Trophoblast cell (in vitro differentiated cells and primary cell): ENCODE measurements around the gene UPP2. TPM values are rescaled to one million over a fixed set of nuclear protein-coding genes. Genes with fewer than 3 reads are reported as not detected.
A peak's percentile ranks its signal among the peaks of the same experiment; 100 is the strongest.

ENCODE experiments used
- DNase-seq, 2 donors: peaks; one replicate each; pipeline ENCODE4 v3.0.0-alpha.2; 2016
- H2AFZ ChIP-seq: 2 replicates; pipeline ENCODE4 v1.6.1; 2013; ENCODE audit warnings: low read length, moderate library complexity, mild to moderate bottlenecking; ENCODE audit not compliant: insufficient read depth, poor library complexity
- H2AK5ac ChIP-seq: 2 replicates; pipeline ENCODE4 v1.6.1; 2013; ENCODE audit warnings: mild to moderate bottlenecking, low read length
- H2BK120ac ChIP-seq: 2 replicates; pipeline ENCODE4 v1.6.1; 2013; ENCODE audit warnings: low read length, mild to moderate bottlenecking, moderate library complexity; ENCODE audit not compliant: insufficient read depth, poor library complexity
- H2BK12ac ChIP-seq: 2 replicates; pipeline ENCODE4 v1.6.1; 2013; ENCODE audit warnings: mild to moderate bottlenecking, low read length, moderate library complexity
- H2BK5ac ChIP-seq: 2 replicates; pipeline ENCODE4 v1.6.1; 2013; ENCODE audit warnings: low read length, low read depth, moderate library complexity, mild to moderate bottlenecking; ENCODE audit not compliant: poor library complexity
- H3K14ac ChIP-seq: 2 replicates; pipeline ENCODE4 v1.6.1; 2013; ENCODE audit warnings: mild to moderate bottlenecking, low read length
- H3K18ac ChIP-seq: 2 replicates; pipeline ENCODE4 v1.6.1; 2013; ENCODE audit warnings: mild to moderate bottlenecking, low read length
- H3K23ac ChIP-seq: 2 replicates; pipeline ENCODE4 v1.6.1; 2013; ENCODE audit warnings: low read length
- H3K27ac ChIP-seq: 2 replicates; pipeline ENCODE4 v1.5.1; 2013; ENCODE audit warnings: low read depth, mild to moderate bottlenecking, inconsistent platforms, low read length, moderate library complexity
- H3K27me3 ChIP-seq: 2 replicates; pipeline ENCODE4 v1.6.1; 2013; ENCODE audit warnings: inconsistent platforms, mild to moderate bottlenecking, low read length, moderate library complexity; ENCODE audit not compliant: insufficient read depth
- H3K36me3 ChIP-seq, 2 experiments: 1 replicate in 1 of 2; 2 replicates in 1 of 2; pipeline ENCODE4 v1.6.1; 2013; ENCODE audit warnings: low read length in 2 of 2, mild to moderate bottlenecking in 2 of 2, moderate library complexity in 1 of 2; ENCODE audit not compliant: insufficient read depth in 2 of 2, control insufficient read depth in 1 of 2
- H3K4ac ChIP-seq: 2 replicates; pipeline ENCODE4 v1.6.1; 2013; ENCODE audit warnings: low read depth, mild to moderate bottlenecking, low read length, moderate library complexity
- H3K4me1 ChIP-seq, 2 experiments: 1 replicate in 1 of 2; 2 replicates in 1 of 2; pipeline ENCODE4 v1.6.1; 2013; ENCODE audit warnings: low read length in 2 of 2, mild to moderate bottlenecking in 2 of 2, moderate library complexity in 1 of 2; ENCODE audit not compliant: insufficient read depth in 2 of 2, control insufficient read depth in 1 of 2
- H3K4me2 ChIP-seq: 2 replicates; pipeline ENCODE4 v1.6.1; 2013; ENCODE audit warnings: inconsistent platforms, mild to moderate bottlenecking, low read length, moderate library complexity
- H3K4me3 ChIP-seq: 2 replicates; pipeline ENCODE4 v1.5.1; 2013; ENCODE audit warnings: mild to moderate bottlenecking, low read depth, low read length, inconsistent platforms
- H3K79me1 ChIP-seq: one replicate; pipeline ENCODE4 v1.6.1; 2013; ENCODE audit warnings: low read length
- H3K79me2 ChIP-seq: 2 replicates; pipeline ENCODE4 v1.6.1; 2013; ENCODE audit warnings: low read length, mild to moderate bottlenecking; ENCODE audit not compliant: control insufficient read depth, insufficient read depth, poor library complexity
- H3K9ac ChIP-seq: 2 replicates; pipeline ENCODE4 v1.6.1; 2013; ENCODE audit warnings: mild to moderate bottlenecking, low read length
- H3K9me3 ChIP-seq: 2 replicates; pipeline ENCODE4 v1.6.1; 2013; ENCODE audit warnings: low read depth, mild to moderate bottlenecking, control low read depth, inconsistent platforms, low read length; ENCODE audit not compliant: insufficient read depth
- H4K12ac ChIP-seq: 2 replicates; pipeline ENCODE4 v1.6.1; 2013; ENCODE audit warnings: low read depth, mild to moderate bottlenecking, low read length, moderate library complexity
- H4K8ac ChIP-seq: 2 replicates; pipeline ENCODE4 v1.6.1; 2013; ENCODE audit warnings: low read depth, mild to moderate bottlenecking, low read length, moderate library complexity
- H4K91ac ChIP-seq: one replicate; pipeline ENCODE4 v1.6.1; 2013; ENCODE audit warnings: low read depth, mild to moderate bottlenecking, low read length, moderate library complexity
- WGBS: extraction: QIAGEN DNeasy Blood & Tissue Kit; methylation state at CpG from one replicate; pipeline ENCODE4 v1.1.7; 2013; ENCODE audit warnings: missing lambda C conversion rate; ENCODE audit not compliant: insufficient read length, insufficient coverage; ENCODE audit errors: extremely low coverage; 5-methylcytosine and 5-hydroxymethylcytosine counted together
- polyA plus RNA-seq: library from polyadenylated mRNA; stranded (reverse); fragments of 200-250 nt; gene quantifications from 2 replicates; pipeline ENCODE4 v1.2.3, GENCODE V29; 2013

Gene UPP2
- not detected in 2 replicates for polyA plus RNA-seq

DNA sequence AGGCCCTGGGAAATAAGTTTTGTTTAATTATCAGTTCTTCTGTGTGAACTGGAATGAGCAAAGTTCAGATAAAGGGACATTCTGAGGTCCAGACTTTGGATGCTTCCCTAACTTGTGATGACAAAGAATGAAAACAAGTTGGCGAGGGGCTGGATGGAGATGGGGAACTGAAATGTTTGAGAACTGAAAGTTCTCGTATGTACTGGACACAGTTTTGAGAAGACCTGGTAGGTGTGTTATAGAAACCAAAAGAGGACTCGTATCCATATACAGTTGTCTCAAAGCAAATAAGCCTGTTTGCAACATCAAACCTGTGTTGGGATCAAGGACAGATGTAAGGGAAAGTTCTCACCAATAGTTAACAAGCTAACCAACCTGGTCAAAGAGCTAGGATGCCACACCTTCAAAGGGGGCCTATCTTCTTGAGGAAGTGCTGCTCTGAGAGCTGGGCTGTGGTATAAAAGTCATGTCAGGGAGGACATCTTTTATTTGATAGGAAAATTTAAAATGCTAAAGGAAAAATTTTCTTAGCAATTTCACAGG, at the start of gene UPP2:
TSS of gene UPP2 (plus strand) at position 493 of the 543 bp plus-strand sequence. CDS start 188 bp downstream, outside the sequence.
- Histone ChIP-seq H3K4me3 (no peak within 1 kb of the TSS), H3K36me3 (no peaks in the 10 kb centered on the region), H3K27ac (no peak within 1 kb of the TSS), H3K4ac (no peak within 1 kb of the TSS), H2AFZ (no peak within 1 kb of the TSS), H3K79me1 (no peaks in the 10 kb centered on the region), H3K9ac (no peak within 1 kb of the TSS), H3K18ac (no peak within 1 kb of the TSS), H4K8ac (no peak within 1 kb of the TSS), H3K9me3 (peaks cover 2% of the 10 kb centered on the region), H2BK12ac (no peak within 1 kb of the TSS), H3K23ac (no peak within 1 kb of the TSS), H4K91ac (no peak within 1 kb of the TSS), H3K4me1 (no peaks in the 10 kb centered on the region), H2BK5ac (no peak within 1 kb of the TSS), H4K12ac (no peak within 1 kb of the TSS), H3K27me3 (no peaks in the 10 kb centered on the region), H3K4me2 (no peak within 1 kb of the TSS), H3K14ac (no peak within 1 kb of the TSS), H2BK120ac (no peak within 1 kb of the TSS), H3K79me2 (no peaks in the 10 kb centered on the region), H2AK5ac (no peak within 1 kb of the TSS)
- WGBS, result no CpG with 5 or more reads among the region's 3 CpGs
- no peak for DNase-seq

DNA sequence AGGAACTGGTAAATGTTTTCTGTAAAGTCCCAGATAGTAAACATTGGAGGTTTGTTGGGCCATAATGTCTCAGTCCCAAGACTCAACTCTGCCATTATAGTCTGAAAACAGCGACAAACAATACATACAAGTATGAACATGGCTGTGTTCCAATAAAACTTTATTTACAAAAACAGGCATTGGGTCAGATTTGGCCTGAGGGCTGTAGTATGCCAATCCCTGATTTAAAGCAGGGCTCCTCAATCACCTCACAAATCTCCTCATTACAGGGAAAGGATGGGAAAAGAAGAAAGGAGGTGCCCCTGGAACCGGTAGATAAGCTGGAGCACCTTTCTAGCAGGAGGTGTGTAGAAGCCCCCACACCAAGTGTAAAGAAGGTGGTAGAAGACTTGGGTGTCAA, 48.9 kb upstream of the UPP2 start:
- Histone ChIP-seq H2BK120ac (no peak overlapping the region), H4K12ac (no peak overlapping the region), H3K27ac (no peak overlapping the region), H4K8ac (no peak overlapping the region), H2BK5ac (no peak overlapping the region), H3K4me2 (no peak overlapping the region), H3K18ac (no peak overlapping the region), H3K9ac (no peak overlapping the region), H3K27me3 (no peaks in the 10 kb centered on the region), H3K79me1 (no peaks in the 10 kb centered on the region), H3K36me3 (no peaks in the 10 kb centered on the region), H3K4me1 (no peaks in the 10 kb centered on the region), H3K23ac (no peak overlapping the region), H2AK5ac (no peak overlapping the region), H3K9me3 (no peaks in the 10 kb centered on the region), H2BK12ac (no peak overlapping the region), H4K91ac (no peak overlapping the region), H3K4ac (no peak overlapping the region), H3K79me2 (no peaks in the 10 kb centered on the region), H3K14ac (no peak overlapping the region), H3K4me3 (no peak overlapping the region), H2AFZ (no peak overlapping the region)
- no CpG with 5 or more reads among the region's 2 CpGs for WGBS
- no peak for DNase-seq

DNA sequence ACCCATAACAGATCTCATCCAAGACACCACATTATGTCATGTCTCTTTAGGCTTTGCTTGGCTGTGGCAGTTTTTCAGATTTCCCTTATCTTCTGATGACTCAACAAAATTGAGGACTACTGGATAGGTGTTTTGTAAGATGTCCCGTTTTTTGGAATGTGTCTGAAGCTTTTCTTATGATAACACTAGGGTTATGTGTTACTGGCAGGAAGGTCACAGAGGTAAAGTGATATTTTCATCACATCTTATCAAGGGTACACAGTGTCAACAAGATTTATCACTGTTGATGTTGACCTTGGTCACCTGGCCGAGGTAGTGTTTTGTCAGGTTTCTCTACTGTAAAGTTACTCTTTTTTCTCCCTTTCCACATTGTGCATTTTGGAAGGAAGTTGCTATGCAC, 44.8 kb upstream of the UPP2 start:
- no peak overlapping the region for H2AK5ac ChIP-seq
- no peaks in the 10 kb centered on the region for H3K4me1 ChIP-seq
- no peaks in the 10 kb centered on the region for H3K79me2 ChIP-seq
- H3K36me3 ChIP-seq, result no peaks in the 10 kb centered on the region
- H2BK120ac ChIP-seq, result no peak overlapping the region
- no peak overlapping the region for H3K14ac ChIP-seq
- H2AFZ ChIP-seq, result no peak overlapping the region
- no peak overlapping the region for H3K9ac ChIP-seq
- H3K4me2 ChIP-seq, result no peak overlapping the region
- no peak overlapping the region for H2BK12ac ChIP-seq
- DNase-seq, result peak in 1 of 2 donors; percentile 13
- H3K79me1 ChIP-seq, result no peaks in the 10 kb centered on the region
- no peaks in the 10 kb centered on the region for H3K9me3 ChIP-seq
- no peak overlapping the region for H3K27ac ChIP-seq
- no peak overlapping the region for H4K91ac ChIP-seq
- no peak overlapping the region for H3K23ac ChIP-seq
- H3K18ac ChIP-seq, result no peak overlapping the region
- H3K4me3 ChIP-seq, result no peak overlapping the region
- no peak overlapping the region for H4K12ac ChIP-seq
- H4K8ac ChIP-seq, result no peak overlapping the region
- no peaks in the 10 kb centered on the region for H3K27me3 ChIP-seq
- no CpG with 5 or more reads among the region's 2 CpGs for WGBS
- H3K4ac ChIP-seq, result no peak overlapping the region
- H2BK5ac ChIP-seq, result no peak overlapping the region

DNA sequence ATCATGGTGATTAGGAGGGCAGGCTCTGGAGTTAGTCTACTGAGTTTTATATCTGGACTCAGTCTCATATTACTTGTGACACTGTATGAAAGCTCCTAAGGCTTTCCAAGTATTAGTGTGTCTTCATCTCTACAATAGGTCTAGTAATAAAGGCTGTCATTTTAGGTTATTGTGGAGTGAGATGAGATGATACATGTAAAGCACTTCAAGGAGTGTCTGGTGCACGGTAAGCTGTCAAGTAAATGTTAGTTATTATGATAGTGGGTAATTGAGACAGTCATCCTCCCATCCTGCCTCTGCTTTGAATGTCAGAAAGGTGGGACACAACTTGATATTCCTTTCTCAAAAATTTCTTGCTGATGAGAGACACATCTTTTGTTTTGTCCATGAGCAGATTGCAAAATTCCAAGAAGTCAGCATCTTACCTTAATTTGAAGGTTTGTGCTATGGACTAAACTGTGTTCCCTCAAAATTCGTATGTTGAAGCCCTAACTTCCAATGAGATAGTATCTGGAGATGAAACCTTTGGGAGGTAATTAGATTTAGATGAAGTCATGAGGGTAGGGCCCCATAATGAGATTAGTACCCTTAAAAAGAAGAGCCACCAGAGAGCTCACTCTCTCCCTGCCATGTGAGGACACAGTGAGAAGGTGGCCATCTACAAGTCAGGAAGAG, 41.4 kb upstream of the UPP2 start:
- H4K12ac ChIP-seq, result no peak overlapping the region
- no peak overlapping the region for H3K9ac ChIP-seq
- no peak overlapping the region for H3K4ac ChIP-seq
- no peak overlapping the region for H3K14ac ChIP-seq
- WGBS, result no CpG with 5 or more reads among the region's 2 CpGs
- no peak overlapping the region for H2BK120ac ChIP-seq
- no peaks in the 10 kb centered on the region for H3K79me2 ChIP-seq
- H2BK12ac ChIP-seq, result no peak overlapping the region
- H2AK5ac ChIP-seq, result no peak overlapping the region
- no peak overlapping the region for H2AFZ ChIP-seq
- H3K36me3 ChIP-seq, result no peaks in the 10 kb centered on the region
- H4K91ac ChIP-seq, result no peak overlapping the region
- no peak overlapping the region for H3K23ac ChIP-seq
- H3K4me1 ChIP-seq, result no peaks in the 10 kb centered on the region
- no peaks in the 10 kb centered on the region for H3K79me1 ChIP-seq
- DNase-seq, result no peak
- H3K27me3 ChIP-seq, result no peaks in the 10 kb centered on the region
- no peak overlapping the region for H3K27ac ChIP-seq
- H4K8ac ChIP-seq, result no peak overlapping the region
- H3K4me3 ChIP-seq, result no peak overlapping the region
- no peak overlapping the region for H2BK5ac ChIP-seq
- H3K4me2 ChIP-seq, result no peak overlapping the region
- H3K18ac ChIP-seq, result no peak overlapping the region
- no peaks in the 10 kb centered on the region for H3K9me3 ChIP-seq
